HepG2 (cell line): ENCODE results near the gene XPR1. TPM values are rescaled to one million over a fixed set of nuclear protein-coding genes. Genes with fewer than 3 reads are reported as not detected.
A peak's percentile ranks its signal among the peaks of the same experiment; 100 is the strongest.

Experiments
- ARHGAP35 ChIP-seq: sonication (generic); formaldehyde crosslinking; IDR thresholded peaks from 2 replicates; pipeline ENCODE4 v1.9.0; 2022; ENCODE audit warnings: mild to moderate bottlenecking, inconsistent platforms, moderate library complexity, missing genetic modification reagents, borderline replicate concordance
- ARID2 ChIP-seq: sonication (generic); formaldehyde crosslinking; IDR thresholded peaks from 2 replicates; pipeline ENCODE4 v1.8.1; 2022; ENCODE audit warnings: mild to moderate bottlenecking, missing genetic modification reagents, borderline replicate concordance
- ESRRA ChIP-seq: sonication (generic); formaldehyde crosslinking; IDR thresholded peaks from 2 replicates; pipeline ENCODE4 v1.5.1; 2020; ENCODE audit warnings: mild to moderate bottlenecking, low read depth, missing genetic modification reagents
- FOXK1 ChIP-seq: sonication (generic); formaldehyde crosslinking; IDR thresholded peaks from 2 replicates; pipeline ENCODE4 v1.4.0; 2020; ENCODE audit warnings: low read depth, missing genetic modification reagents, borderline replicate concordance
- KAT2B ChIP-seq: fragments of 150-350 bp; IDR thresholded peaks from 2 replicates; pipeline ENCODE4 v1.6.1; 2014; ENCODE audit warnings: low read depth, low read length, borderline replicate concordance
- KMT2A ChIP-seq: sonication (generic); formaldehyde crosslinking; IDR thresholded peaks from 2 replicates; pipeline ENCODE4 v1.4.0; 2020; ENCODE audit warnings: missing genetic modification reagents
- ONECUT2 ChIP-seq: sonication (generic); formaldehyde crosslinking; IDR thresholded peaks from 2 replicates; pipeline ENCODE4 v1.4.0; 2020; ENCODE audit warnings: missing genetic modification reagents
- RBFOX2 ChIP-seq: fragments of 200-400 bp; formaldehyde crosslinking; IDR thresholded peaks from 2 replicates; pipeline ENCODE4 v1.6.1; 2017; ENCODE audit warnings: low read depth, mild to moderate bottlenecking, low read length
- SAFB2 ChIP-seq: sonication (generic); formaldehyde crosslinking; IDR thresholded peaks from 2 replicates; pipeline ENCODE4 v1.5.1; 2020; ENCODE audit warnings: missing genetic modification reagents, low read depth, mild to moderate bottlenecking, borderline replicate concordance
- SOX6 ChIP-seq, 2 experiments: fragments of 450-650 bp in 1 of 2; sonication (generic) in 1 of 2; formaldehyde crosslinking in 1 of 2; IDR thresholded peaks; 2 replicates each; pipeline versions ENCODE4 v1.4.0 to v1.6.1; 2017 to 2020; ENCODE audit warnings: antibody characterized with exemption in 1 of 2, mild to moderate bottlenecking in 1 of 2, missing genetic modification reagents in 1 of 2
- ZC3H13 ChIP-seq: sonication (generic); formaldehyde crosslinking; IDR thresholded peaks from 2 replicates; pipeline ENCODE4 v1.8.1; 2023; ENCODE audit warnings: mild to moderate bottlenecking, missing genetic modification reagents, moderate library complexity
- ZKSCAN8 ChIP-seq: IDR thresholded peaks from 2 replicates; pipeline ENCODE4 v1.6.1; 2016; ENCODE audit warnings: borderline replicate concordance, missing genetic modification reagents, missing compliant biosample characterization
- ZNF329 ChIP-seq: sonication (generic); formaldehyde crosslinking; IDR thresholded peaks from 2 replicates; pipeline ENCODE4 v1.9.0; 2021; ENCODE audit warnings: low read depth, mild to moderate bottlenecking, missing genetic modification reagents
- polyA plus RNA-seq, 8 experiments: library from polyadenylated mRNA; depleted of rRNA in 3 of 8; stranded (reverse) in 7 of 8; unstranded in 1 of 8; fragments of >200 nt; fragmentation: Illumina TruSeq in 4 of 8; extraction: Trizol in 4 of 8; gene quantifications; 2 replicates each; pipeline versions ENCODE4 v1.2.1 to v1.2.3, GENCODE V29; 2011 to 2016; ENCODE audit warnings: low read depth in 4 of 8, missing spikeins in 1 of 8, mixed read lengths in 1 of 8; ENCODE audit not compliant: insufficient read depth in 1 of 8
- total RNA-seq, 5 experiments: library from RNA; depleted of rRNA; stranded (reverse); fragments of >200 nt; fragmentation: Illumina TruSeq; extraction: Trizol; gene quantifications; 2 replicates each; pipeline ENCODE4 v1.2.3, GENCODE V29; 2016; ENCODE audit warnings: low read depth in 1 of 5
- TF ChIP-seq, protein P1 (sequence below): IDR thresholded peaks from 2 replicates; pipeline ENCODE4 v1.6.1; 2016; ENCODE audit warnings: low read depth, missing genetic modification reagents, missing compliant biosample characterization
- TF ChIP-seq, protein P2 (sequence below): sonication (generic); formaldehyde crosslinking; IDR thresholded peaks from 2 replicates; pipeline ENCODE4 v1.9.0; 2021; ENCODE audit warnings: missing genetic modification reagents, mild to moderate bottlenecking, borderline replicate concordance
- TF ChIP-seq, protein P3 (sequence below): sonication (generic); formaldehyde crosslinking; IDR thresholded peaks from 2 replicates; pipeline ENCODE4 v1.8.1; 2023; ENCODE audit warnings: mild to moderate bottlenecking, inconsistent platforms, moderate library complexity, missing genetic modification reagents, borderline replicate concordance
- TF ChIP-seq, protein P4 (sequence below): sonication (generic); formaldehyde crosslinking; IDR thresholded peaks from 2 replicates; pipeline ENCODE4 v1.4.0; 2020; ENCODE audit warnings: missing genetic modification reagents

Gene XPR1
- total and polyA plus RNA-seq, 2 of the 13 experiments (the other 11 are each of a cell fraction or from before 2014, with no cell fraction given) = 22.3 to 23.6 TPM

DNA sequence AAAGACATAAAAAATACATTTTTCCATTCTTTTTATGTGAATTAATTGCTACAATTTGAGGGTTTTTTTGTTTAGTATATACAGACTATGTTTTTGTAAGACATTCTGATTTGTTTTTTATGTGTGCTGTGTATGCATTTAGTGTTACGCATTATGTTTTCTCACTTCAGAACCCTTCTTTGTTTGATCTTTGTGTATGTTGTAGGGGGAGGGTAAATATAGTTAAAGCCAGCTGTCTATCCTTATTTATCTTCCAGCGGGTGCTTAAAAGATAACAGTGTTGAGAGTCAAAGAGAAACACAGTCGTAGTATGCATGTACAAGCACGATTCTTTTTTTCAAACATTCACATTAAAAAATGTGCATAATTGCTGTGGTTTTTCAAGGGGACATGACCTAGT is 183.4 kb downstream of the XPR1 start (continued):
- no peak for TF ChIP-seq RBFOX2
- no peak for TF ChIP-seq ARHGAP35 (CRISPR knock-in tag)
- TF ChIP-seq, protein P1, sequence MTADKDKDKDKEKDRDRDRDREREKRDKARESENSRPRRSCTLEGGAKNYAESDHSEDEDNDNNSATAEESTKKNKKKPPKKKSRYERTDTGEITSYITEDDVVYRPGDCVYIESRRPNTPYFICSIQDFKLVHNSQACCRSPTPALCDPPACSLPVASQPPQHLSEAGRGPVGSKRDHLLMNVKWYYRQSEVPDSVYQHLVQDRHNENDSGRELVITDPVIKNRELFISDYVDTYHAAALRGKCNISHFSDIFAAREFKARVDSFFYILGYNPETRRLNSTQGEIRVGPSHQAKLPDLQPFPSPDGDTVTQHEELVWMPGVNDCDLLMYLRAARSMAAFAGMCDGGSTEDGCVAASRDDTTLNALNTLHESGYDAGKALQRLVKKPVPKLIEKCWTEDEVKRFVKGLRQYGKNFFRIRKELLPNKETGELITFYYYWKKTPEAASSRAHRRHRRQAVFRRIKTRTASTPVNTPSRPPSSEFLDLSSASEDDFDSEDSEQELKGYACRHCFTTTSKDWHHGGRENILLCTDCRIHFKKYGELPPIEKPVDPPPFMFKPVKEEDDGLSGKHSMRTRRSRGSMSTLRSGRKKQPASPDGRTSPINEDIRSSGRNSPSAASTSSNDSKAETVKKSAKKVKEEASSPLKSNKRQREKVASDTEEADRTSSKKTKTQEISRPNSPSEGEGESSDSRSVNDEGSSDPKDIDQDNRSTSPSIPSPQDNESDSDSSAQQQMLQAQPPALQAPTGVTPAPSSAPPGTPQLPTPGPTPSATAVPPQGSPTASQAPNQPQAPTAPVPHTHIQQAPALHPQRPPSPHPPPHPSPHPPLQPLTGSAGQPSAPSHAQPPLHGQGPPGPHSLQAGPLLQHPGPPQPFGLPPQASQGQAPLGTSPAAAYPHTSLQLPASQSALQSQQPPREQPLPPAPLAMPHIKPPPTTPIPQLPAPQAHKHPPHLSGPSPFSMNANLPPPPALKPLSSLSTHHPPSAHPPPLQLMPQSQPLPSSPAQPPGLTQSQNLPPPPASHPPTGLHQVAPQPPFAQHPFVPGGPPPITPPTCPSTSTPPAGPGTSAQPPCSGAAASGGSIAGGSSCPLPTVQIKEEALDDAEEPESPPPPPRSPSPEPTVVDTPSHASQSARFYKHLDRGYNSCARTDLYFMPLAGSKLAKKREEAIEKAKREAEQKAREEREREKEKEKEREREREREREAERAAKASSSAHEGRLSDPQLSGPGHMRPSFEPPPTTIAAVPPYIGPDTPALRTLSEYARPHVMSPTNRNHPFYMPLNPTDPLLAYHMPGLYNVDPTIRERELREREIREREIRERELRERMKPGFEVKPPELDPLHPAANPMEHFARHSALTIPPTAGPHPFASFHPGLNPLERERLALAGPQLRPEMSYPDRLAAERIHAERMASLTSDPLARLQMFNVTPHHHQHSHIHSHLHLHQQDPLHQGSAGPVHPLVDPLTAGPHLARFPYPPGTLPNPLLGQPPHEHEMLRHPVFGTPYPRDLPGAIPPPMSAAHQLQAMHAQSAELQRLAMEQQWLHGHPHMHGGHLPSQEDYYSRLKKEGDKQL (CRISPR knock-in tag) = peak; percentile 64
- peak; percentile 64; the same call in 1 of the 2 replicates for TF ChIP-seq FOXK1 (CRISPR knock-in tag)
- no peak for TF ChIP-seq ZNF329 (CRISPR knock-in tag)
- TF ChIP-seq ZKSCAN8 (CRISPR knock-in tag) = no peak
- TF ChIP-seq ONECUT2 = no peak
- no peak for TF ChIP-seq ARID2 (CRISPR knock-in tag)
- TF ChIP-seq KMT2A = no peak
- TF ChIP-seq SAFB2 (CRISPR knock-in tag) = no peak
- TF ChIP-seq SOX6 (IDR thresholded peaks at IDR 0.05) = no peak
- TF ChIP-seq SOX6 (CRISPR knock-in tag; IDR thresholded peaks at IDR 0.05) = peak; percentile 48; the same call in 1 of the 2 replicates
- TF ChIP-seq, protein P2, sequence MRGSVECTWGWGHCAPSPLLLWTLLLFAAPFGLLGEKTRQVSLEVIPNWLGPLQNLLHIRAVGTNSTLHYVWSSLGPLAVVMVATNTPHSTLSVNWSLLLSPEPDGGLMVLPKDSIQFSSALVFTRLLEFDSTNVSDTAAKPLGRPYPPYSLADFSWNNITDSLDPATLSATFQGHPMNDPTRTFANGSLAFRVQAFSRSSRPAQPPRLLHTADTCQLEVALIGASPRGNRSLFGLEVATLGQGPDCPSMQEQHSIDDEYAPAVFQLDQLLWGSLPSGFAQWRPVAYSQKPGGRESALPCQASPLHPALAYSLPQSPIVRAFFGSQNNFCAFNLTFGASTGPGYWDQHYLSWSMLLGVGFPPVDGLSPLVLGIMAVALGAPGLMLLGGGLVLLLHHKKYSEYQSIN (CRISPR knock-in tag) = no peak
- TF ChIP-seq ZC3H13 (CRISPR knock-in tag) = no peak
- no peak for TF ChIP-seq KAT2B
- TF ChIP-seq, protein P3, sequence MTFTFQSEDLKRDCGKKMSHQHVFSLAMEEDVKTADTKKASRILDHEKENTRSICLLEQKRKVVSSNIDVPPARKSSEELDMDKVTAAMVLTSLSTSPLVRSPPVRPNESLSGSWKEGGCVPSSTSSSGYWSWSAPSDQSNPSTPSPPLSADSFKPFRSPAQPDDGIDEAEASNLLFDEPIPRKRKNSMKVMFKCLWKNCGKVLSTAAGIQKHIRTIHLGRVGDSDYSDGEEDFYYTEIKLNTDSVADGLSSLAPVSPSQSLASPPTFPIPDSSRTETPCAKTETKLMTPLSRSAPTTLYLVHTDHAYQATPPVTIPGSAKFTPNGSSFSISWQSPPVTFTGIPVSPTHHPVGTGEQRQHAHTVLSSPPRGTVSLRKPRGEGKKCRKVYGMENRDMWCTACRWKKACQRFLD (CRISPR knock-in tag) = no peak
- TF ChIP-seq, protein P4, sequence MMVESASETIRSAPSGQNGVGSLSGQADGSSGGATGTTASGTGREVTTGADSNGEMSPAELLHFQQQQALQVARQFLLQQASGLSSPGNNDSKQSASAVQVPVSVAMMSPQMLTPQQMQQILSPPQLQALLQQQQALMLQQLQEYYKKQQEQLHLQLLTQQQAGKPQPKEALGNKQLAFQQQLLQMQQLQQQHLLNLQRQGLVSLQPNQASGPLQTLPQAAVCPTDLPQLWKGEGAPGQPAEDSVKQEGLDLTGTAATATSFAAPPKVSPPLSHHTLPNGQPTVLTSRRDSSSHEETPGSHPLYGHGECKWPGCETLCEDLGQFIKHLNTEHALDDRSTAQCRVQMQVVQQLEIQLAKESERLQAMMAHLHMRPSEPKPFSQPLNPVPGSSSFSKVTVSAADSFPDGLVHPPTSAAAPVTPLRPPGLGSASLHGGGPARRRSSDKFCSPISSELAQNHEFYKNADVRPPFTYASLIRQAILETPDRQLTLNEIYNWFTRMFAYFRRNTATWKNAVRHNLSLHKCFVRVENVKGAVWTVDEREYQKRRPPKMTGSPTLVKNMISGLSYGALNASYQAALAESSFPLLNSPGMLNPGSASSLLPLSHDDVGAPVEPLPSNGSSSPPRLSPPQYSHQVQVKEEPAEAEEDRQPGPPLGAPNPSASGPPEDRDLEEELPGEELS (CRISPR knock-in tag) = peak; percentile 94
- TF ChIP-seq ESRRA = peak; percentile 34; the same call in 1 of the 2 replicates
